IgD-negative memory B cell (primary cell): ENCODE data around the gene SERPINA4. TPM values are rescaled to one million over a fixed set of nuclear protein-coding genes. Genes with fewer than 3 reads are reported as not detected.
"Not testable (repeated sequence)": the region's sequence is repeated elsewhere in the genome, so short reads cannot be mapped to it uniquely, and the experiment has no call there.

ENCODE experiments used
- H3K27ac Mint-ChIP-seq, 3 donors: one replicate each; pipeline ENCODE4 v1.8.0; 2020 to 2022; ENCODE audit warnings: mild to moderate bottlenecking in 3 of 3, mixed read lengths in 3 of 3, moderate library complexity in 1 of 3
- H3K27me3 Mint-ChIP-seq: one replicate; pipeline ENCODE4 v1.8.0; 2021; ENCODE audit warnings: mixed read lengths
- H3K36me3 Mint-ChIP-seq: one replicate; pipeline ENCODE4 v1.8.0; 2020; ENCODE audit warnings: mild to moderate bottlenecking, mixed read lengths
- H3K4me1 Mint-ChIP-seq, 3 donors: one replicate each; pipeline ENCODE4 v1.8.0; 2020 to 2022; ENCODE audit warnings: mixed read lengths in 3 of 3, mild to moderate bottlenecking in 1 of 3
- H3K4me3 Mint-ChIP-seq, 4 donors: one replicate each; pipeline ENCODE4 v1.8.0; 2020 to 2022; ENCODE audit warnings: mild to moderate bottlenecking in 4 of 4, mixed read lengths in 4 of 4, moderate library complexity in 3 of 4
- H3K9me3 Mint-ChIP-seq, 3 donors: one replicate each; pipeline ENCODE4 v1.8.0; 2020 to 2021; ENCODE audit warnings: mixed read lengths in 3 of 3, mild to moderate bottlenecking in 1 of 3
- polyA plus RNA-seq: library from polyadenylated mRNA; unstranded; fragments of 300-500 nt; fragmentation: Illumina TruSeq; gene quantifications from one replicate; pipeline ENCODE4 v1.2.3, GENCODE V29; 2021

SERPINA4 gene
- polyA plus RNA-seq, 1 donor from 2014 or later: not detected

DNA sequence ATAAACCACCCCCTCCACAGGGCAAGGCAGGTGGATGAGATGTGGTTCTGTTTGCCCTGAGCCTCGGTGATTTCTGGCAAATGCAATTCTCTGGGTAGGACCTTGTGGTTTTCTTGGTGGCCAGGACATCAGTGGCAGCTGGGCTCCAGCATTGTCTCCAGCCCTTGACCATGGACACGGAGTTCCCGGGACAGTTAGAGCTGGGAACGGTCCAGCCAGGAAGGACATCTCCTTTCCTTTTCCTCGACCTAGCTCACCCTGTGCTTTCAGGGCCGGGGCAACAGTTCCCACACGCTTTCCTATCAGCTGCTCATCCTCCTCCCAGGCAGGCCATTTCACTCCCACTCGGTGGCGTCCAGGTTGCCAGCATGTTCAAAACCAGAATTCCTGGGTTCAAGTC, 9.2 kb downstream of the SERPINA4 start:
- Mint-ChIP-seq H3K27me3 (peaks cover 1% of the 10 kb centered on the region), H3K4me3 (no peak overlapping the region), H3K4me1 (no peaks in the 10 kb centered on the region), H3K9me3 (peaks cover 0 to 3% (median 0%) of the 10 kb centered on the region in 3 donors), H3K36me3 (no peaks in the 10 kb centered on the region), H3K27ac (no peak overlapping the region)

DNA sequence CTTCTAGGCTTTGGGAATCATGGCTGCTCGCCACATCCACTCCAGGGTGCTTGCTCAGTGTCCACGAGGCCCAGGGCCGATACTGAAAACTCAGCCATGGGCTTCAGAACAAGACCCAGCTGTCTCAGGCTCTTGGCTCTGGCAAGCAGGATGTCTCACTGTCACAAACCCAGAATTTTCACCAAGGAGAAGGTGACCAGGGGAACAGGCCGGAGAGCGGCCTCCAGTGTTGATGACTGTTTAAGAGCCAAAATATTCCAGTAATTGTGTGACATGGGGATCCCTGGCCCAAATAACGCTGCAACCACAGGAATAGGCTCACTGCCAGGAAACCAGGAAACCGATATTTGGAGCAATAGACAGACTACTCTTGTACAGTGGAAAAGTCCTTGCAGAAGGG, 10.2 kb downstream of the SERPINA4 start:
- H3K4me1 Mint-ChIP-seq: no peaks in the 10 kb centered on the region
- H3K27ac Mint-ChIP-seq: no peak overlapping the region
- H3K4me3 Mint-ChIP-seq: no peak overlapping the region
- peaks cover 0 to 1% (median 0%) of the 10 kb centered on the region in 3 donors for H3K9me3 Mint-ChIP-seq
- H3K27me3 Mint-ChIP-seq: peaks cover 1% of the 10 kb centered on the region
- H3K36me3 Mint-ChIP-seq: no peaks in the 10 kb centered on the region

DNA sequence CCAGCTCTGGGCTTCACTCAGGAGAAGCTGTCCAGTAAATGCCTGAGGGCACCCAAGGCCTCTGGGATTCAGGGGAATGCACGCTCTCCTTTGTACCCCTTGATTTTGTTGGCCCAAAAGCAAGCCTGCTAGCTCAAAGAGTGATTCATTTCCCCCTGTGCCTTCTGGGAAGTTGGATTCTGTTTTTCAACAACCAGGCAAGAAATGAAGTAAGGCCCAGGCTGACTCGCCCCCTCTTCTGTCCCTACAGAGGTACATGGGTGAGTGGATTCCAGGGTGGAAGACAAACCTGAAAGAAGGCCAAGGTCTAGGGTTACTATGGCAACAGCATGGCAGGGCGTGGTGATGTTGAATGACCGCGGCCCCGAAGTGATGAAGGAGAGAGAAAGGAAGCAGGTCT, 10.7 kb downstream of the SERPINA4 start:
- H3K9me3 Mint-ChIP-seq: no peaks in the 10 kb centered on the region
- H3K4me1 Mint-ChIP-seq: no peaks in the 10 kb centered on the region
- H3K36me3 Mint-ChIP-seq: no peaks in the 10 kb centered on the region
- H3K27me3 Mint-ChIP-seq: peaks cover 1% of the 10 kb centered on the region
- no peak overlapping the region for H3K4me3 Mint-ChIP-seq
- peak overlapping the region in 1 of 3 donors; percentile 43 for H3K27ac Mint-ChIP-seq

DNA sequence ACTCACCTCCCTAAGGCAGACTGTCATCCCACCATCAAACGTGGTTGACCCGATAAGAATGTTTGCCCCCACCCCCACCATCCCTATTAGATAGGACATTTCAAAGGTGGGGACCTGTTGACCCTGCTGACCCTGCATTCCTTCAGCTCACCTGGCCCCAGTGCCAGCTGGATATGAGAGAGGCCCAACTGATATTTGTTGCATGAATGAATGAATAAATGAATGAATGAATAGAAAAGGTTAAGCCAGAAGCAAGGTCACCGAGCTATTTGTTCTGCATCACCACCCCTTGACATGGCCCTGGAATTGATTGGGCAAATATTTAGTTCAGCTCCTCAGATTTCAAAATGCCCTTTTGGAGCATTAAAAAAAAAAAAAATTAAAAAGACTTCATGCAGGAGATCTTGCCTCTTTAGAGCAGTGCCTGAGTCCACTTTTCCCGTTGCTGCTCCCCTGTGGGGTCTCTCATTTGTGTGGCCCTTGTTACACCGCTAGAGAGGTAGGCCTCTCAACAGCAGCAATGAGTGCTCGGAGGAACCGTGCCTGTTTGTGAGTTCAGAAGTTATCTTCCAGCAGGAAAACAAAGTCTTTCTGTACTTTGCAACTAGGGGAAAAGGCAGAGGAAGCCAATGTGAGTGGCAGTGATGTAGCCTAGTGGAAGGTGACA, 11.5 kb downstream of the SERPINA4 start:
- no peaks in the 10 kb centered on the region for H3K9me3 Mint-ChIP-seq
- no peaks in the 10 kb centered on the region for H3K4me1 Mint-ChIP-seq
- peaks cover 1% of the 10 kb centered on the region for H3K27me3 Mint-ChIP-seq
- no peaks in the 10 kb centered on the region for H3K36me3 Mint-ChIP-seq
- no peak overlapping the region for H3K4me3 Mint-ChIP-seq
- H3K27ac Mint-ChIP-seq: no peak overlapping the region

- Mint-ChIP-seq H3K4me1 (no peaks in the 10 kb centered on the region), H3K9me3 (no peaks in the 10 kb centered on the region), H3K4me3 (no peak overlapping the region), H3K27ac (no peak overlapping the region), H3K27me3 (no peaks in the 10 kb centered on the region), H3K36me3 (no peaks in the 10 kb centered on the region)
Measured at GRCh38 chr14:94573475-94574277, 12.4 kb downstream of the SERPINA4 start.

- Mint-ChIP-seq H3K9me3 (no peaks in the 10 kb centered on the region), H3K36me3 (no peaks in the 10 kb centered on the region), H3K4me1 (no peaks in the 10 kb centered on the region), H3K27me3 (peaks cover under 1% of the 10 kb centered on the region), H3K4me3 (no peak overlapping the region), H3K27ac (no peak overlapping the region)
Measured at GRCh38 chr14:94574336-94574735, 13.1 kb downstream of the SERPINA4 start.

- Mint-ChIP-seq H3K9me3 (no peaks in the 10 kb centered on the region), H3K36me3 (no peaks in the 10 kb centered on the region), H3K4me3 (no peak overlapping the region), H3K27ac (no peak overlapping the region), H3K4me1 (no peaks in the 10 kb centered on the region), H3K27me3 (peaks cover 4% of the 10 kb centered on the region)
Measured at GRCh38 chr14:94575730-94576585, 14.7 kb downstream of the SERPINA4 start.

DNA sequence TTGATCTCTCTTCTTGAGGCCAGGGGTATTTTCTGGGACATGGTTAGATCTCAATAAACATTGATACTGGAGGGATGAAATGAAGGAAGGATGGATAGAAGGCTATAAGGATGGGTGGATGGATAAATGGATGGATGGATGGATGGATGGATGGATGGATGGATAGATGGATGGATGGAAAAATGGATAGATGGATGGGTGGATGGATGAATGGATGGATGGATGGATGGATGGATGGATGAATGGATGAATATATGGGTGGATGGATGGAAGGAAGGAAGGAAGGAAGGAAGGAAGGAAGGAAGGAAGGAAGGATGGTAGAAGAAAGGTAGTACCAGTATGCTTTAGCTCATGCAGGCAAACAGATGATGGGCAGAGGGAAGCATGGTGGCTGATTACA, 16.2 kb downstream of the SERPINA4 start:
- not testable (repeated sequence) for H3K27me3 Mint-ChIP-seq, H3K27ac Mint-ChIP-seq, H3K9me3 Mint-ChIP-seq, H3K4me1 Mint-ChIP-seq, H3K36me3 Mint-ChIP-seq, H3K4me3 Mint-ChIP-seq

DNA sequence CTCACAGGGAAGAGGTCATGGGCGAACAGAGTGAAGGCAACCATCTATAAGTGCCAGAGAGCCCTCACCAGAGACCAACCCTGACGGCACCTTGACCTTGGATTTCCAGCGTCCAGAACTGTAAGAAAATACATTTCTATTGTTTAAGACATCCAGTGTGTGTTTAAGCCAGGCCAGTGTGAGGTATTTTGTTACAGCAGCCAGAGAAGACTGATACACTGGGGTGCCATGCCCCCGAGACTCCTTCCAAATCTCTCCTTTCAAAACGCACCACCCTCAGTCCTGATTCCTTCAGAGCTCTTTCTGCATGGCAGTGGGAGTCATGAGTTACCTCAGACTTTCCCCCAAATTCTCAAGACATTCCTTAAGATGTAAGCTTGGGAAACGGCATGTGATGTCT, 17.5 kb downstream of the SERPINA4 start:
- Mint-ChIP-seq H3K9me3 (no peaks in the 10 kb centered on the region), H3K36me3 (no peaks in the 10 kb centered on the region), H3K4me1 (no peaks in the 10 kb centered on the region), H3K4me3 (no peak overlapping the region), H3K27ac (no peak overlapping the region), H3K27me3 (peaks cover 4% of the 10 kb centered on the region)

GRCh38 chr14:94581127-94581999, 20.1 kb downstream of the SERPINA4 start, which contains the start of gene SERPINA5:
SERPINA5 (plus strand) TSS chr14:94581426; CDS start chr14:94587363, 5,937 bp downstream.
- H3K9me3 Mint-ChIP-seq: no peaks in the 10 kb centered on the region
- peaks cover 0 to 2% (median 0%) of the 10 kb centered on the region in 3 donors for H3K4me1 Mint-ChIP-seq
- H3K27me3 Mint-ChIP-seq: peaks cover 4% of the 10 kb centered on the region
- H3K27ac Mint-ChIP-seq: no peak within 1 kb of the TSS
- H3K4me3 Mint-ChIP-seq: no peak within 1 kb of the TSS
- H3K36me3 Mint-ChIP-seq: no peaks in the 10 kb centered on the region

- Mint-ChIP-seq H3K4me3 (no peak overlapping the region), H3K27ac (no peak overlapping the region), H3K4me1 (peaks cover 0 to 2% (median 0%) of the 10 kb centered on the region in 3 donors), H3K36me3 (no peaks in the 10 kb centered on the region), H3K9me3 (no peaks in the 10 kb centered on the region), H3K27me3 (peaks cover 5% of the 10 kb centered on the region)
Measured at GRCh38 chr14:94582199-94582750, 21.0 kb downstream of the SERPINA4 start.

- Mint-ChIP-seq H3K36me3 (no peaks in the 10 kb centered on the region), H3K27me3 (peaks cover 6% of the 10 kb centered on the region), H3K4me1 (peaks cover 0 to 2% (median 0%) of the 10 kb centered on the region in 3 donors), H3K27ac (peak overlapping the region in 1 of 3 donors; percentile 68), H3K9me3 (no peaks in the 10 kb centered on the region), H3K4me3 (no peak overlapping the region)
Measured at GRCh38 chr14:94582851-94583250, 21.6 kb downstream of the SERPINA4 start.

DNA sequence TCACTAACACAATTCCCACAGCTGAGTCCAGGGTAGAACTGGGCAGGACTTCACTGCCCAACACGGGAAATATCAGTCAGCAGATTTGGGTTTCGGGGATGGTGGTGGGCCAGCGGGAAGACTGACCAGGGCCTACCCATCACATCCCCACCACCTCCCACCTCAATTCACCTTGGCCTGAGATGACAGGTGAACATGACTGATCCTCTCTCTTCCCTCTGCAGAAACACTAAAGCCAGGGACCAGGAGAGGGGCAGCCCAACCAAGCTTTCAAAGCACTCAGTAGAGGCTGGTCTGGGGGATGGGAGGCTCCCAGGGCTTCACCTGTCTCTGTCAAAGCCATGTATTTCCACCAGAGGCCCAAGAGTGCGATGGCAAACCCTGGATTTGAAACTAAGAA, 22.3 kb downstream of the SERPINA4 start:
- peaks cover 0 to 2% (median 0%) of the 10 kb centered on the region in 3 donors for H3K4me1 Mint-ChIP-seq
- H3K4me3 Mint-ChIP-seq: no peak overlapping the region
- H3K36me3 Mint-ChIP-seq: no peaks in the 10 kb centered on the region
- no peak overlapping the region for H3K27ac Mint-ChIP-seq
- H3K27me3 Mint-ChIP-seq: peaks cover 6% of the 10 kb centered on the region
- H3K9me3 Mint-ChIP-seq: no peaks in the 10 kb centered on the region
